ENCODE data around the gene TPRN.

The TPRN gene

DNA sequence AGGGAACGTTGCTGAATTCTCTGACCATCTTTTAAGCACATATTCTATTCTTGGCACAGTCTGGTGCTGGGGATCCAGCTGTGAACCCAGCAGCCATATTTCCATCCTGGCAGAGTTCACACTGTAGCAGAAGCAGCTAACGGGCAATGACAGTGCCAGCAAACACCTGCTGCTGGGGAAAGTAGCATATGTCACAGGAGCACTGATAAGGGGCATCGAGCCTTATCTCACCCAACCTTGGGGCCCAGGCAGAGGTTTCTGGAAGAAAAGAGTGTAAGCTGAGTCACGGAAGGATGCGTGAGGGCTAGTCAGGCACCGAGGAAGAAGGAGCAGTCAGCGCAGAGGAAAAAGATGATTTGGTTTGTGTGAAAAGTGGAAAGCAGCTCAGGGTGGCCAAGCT lies 6.1 kb upstream of the TPRN start:
- DNase-seq: no peak

- DNase-seq: peak; percentile 80
These were observed 4.9 kb upstream of the TPRN start, which contains the start of the genes NDOR1 and TMEM203 for GRCh38 chr9:137205126-137206069. TSS of gene NDOR1 (plus strand) at chr9:137205700. CDS start at chr9:137205778, 78 bp downstream. TSS of gene TMEM203 (minus strand) at chr9:137205648. CDS start at chr9:137205414, 234 bp downstream.

GRCh38 chr9:137204731-137205125 lies 4.2 kb upstream of the TPRN start:
- no peak for DNase-seq

DNA sequence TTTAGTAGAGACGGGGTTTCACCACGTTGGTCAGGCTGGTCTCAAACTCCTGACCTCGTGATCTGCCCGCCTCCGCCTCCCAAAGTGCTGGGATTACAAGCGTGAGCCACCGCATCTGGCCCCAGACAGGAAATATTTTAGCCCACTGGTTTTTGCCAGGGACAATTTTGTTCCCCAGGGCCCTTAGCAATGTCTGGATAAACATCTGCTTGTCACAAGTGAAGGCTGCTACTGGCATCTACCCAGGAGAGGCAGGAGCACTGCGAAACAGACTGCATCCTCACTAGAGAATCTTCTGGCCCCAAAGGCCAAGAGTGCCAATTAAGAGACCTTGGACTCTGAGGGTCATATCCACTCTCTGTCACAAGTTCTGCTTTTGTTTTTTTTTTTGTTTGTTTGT lies 2.4 kb upstream of the TPRN start:
- DNase-seq: no peak

- DNase-seq: no peak
These were observed 796 bp upstream of the TPRN start for GRCh38 chr9:137201205-137201868.

DNA sequence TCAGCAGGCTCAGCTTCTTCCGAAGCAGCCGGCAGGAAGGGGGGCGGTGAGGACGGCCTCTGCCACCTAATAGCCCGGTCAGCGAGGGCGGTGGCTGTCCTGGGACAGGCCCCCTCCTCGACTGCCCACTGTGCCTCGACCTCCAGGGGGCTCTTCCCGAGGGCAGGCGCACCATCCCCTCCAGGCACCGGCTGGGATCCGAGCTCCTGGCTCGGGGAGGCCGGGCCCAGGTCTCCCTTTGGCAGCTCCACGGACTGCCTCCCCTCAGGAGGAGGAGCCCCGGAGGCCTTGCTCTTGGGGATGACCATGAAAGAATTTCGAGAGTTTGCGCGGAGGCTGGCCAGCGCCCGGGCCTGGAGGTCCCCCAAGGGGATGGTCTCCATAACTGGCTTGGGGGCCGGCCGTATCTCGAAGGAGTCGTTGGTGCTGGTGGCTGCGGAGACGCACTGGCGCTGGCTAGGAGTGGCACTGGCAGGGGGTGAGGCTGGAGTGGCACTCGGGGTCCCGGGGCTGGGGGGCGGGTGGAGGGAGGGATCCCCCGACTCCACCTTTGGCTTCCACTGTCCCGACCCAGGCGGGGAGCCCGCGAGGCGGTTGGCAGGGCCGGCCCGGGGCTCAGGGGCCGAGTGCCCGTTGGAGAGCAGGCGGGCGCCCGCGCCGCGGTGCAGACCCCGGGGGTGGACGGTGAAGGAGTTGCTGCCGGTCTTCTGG lies 975 bp downstream of the TPRN start:
- DNase-seq: no peak

DNA sequence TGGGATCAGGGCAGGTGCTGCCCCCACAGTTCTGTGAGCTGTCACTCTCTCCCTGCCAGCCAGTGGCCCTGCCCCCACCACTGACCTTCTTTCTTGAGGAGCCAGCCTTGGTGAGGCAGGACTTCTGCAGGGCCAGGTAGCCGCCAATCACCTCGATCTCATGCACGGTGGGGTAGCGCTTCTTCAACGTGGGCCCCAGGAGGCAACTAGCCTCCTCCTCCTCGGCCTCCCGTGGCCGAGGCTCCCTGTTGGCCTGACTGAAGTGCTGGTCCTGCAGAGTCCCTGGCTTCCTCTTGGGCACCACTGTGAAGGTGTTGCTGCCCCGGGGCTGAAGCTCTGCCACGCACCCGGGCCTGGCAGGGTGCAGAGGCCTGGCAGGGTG lies 1.6 kb downstream of the TPRN start:
- no peak for DNase-seq

GRCh38 chr9:137198051-137198901 lies 2.3 kb downstream of the TPRN start:
- peak; percentile 67 for DNase-seq

DNA sequence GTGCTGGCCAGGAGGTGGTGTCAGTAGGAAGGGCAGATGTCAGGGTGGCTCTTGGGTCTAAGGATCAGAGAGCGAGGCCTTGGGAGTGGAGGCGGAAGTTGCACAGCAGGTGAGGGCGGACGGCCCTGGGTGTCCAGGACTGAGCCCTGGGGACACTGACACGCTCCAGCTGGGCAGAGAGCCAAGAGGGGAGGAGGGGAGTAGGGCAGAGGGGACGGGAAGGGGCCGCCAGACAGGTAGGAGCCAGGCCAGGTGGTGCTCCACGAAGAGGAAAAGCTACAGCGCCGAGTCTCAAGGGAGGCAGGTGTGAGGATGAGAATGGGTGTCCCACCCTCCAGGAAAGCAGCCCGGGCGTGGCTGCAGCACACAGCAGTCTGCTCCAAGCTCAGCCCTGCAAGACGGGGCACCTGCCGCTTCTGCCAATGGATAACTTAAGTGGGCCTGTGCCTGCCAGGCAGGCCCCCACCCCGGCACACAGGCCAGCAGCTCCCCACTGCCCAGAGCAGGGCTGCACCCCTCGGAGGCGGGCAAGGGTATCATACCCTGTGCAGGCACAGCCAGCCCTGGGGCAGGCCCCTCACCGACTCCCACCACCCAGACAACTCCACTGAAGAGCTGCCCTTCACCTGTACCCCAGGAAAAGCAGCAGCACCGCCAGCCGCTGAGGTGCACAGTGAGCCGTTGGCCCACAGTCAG lies 4.9 kb downstream of the TPRN start:
- no peak for DNase-seq

GRCh38 chr9:137194909-137195308 lies 5.6 kb downstream of the TPRN start:
- DNase-seq: no peak

GRCh38 chr9:137194388-137194787 lies 6.2 kb downstream of the TPRN start:
- DNase-seq: no peak

GRCh38 chr9:137193771-137194170 lies 6.8 kb downstream of the TPRN start:
- no peak for DNase-seq

- DNase-seq: no peak
These were observed 7.7 kb downstream of the TPRN start for GRCh38 chr9:137192859-137193258.

DNA sequence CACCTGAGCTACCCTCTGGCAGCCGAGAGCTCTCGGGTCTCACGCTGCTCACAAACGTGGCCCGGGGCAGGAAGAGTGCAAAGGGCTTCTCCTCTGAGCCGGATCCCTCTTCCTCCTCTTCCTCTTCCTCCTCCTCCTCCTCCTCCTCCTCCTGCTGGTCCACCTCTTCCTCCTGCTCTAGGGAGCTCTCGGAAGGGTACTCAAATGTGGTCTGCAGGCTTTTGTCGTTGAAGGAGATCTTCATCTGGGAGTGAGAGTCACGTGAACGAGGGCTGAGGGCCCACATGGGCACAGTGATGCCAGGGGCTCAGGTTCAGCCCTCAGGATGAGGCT lies 8.1 kb downstream of the TPRN start:
- no peak for DNase-seq

DNA sequence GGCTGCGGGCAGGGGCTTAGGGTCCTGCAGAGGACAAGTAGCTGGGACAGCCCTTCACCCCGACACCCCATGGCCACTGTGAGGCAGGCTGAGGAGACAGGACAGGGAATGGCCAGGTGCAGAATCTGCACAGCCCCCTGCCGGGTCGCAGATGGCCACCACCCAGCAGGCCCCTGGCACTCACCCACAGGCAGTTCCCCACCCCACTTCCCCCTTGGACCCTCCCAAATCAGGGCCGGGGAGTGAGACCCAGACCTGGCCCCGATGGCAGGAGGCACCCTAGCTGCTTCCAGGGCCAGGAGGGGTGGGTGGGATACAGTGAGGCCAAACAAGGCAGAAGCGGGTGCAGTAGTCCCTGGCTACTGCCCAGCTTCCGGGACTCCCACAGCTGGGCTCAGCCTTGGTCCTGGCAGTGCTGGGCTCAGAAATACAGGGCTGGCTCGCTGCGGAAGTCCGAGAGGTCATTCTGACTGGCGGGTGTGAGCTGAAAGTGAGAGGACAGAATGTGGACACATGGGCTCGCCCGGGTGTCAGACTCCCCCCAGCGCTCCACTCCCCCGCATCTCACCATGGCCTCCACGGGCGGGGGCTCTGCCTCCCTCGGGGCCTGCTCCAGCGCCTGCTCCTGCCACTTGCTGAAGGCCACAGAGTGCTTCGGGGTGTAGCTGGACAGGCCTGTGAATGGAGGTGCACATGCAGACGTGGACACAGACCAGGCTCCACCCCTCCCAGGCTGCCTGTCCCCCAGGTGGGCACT lies 8.7 kb downstream of the TPRN start:
- no peak for DNase-seq

- no peak for DNase-seq
These were observed 9.3 kb downstream of the TPRN start for GRCh38 chr9:137191245-137191644.

DNA sequence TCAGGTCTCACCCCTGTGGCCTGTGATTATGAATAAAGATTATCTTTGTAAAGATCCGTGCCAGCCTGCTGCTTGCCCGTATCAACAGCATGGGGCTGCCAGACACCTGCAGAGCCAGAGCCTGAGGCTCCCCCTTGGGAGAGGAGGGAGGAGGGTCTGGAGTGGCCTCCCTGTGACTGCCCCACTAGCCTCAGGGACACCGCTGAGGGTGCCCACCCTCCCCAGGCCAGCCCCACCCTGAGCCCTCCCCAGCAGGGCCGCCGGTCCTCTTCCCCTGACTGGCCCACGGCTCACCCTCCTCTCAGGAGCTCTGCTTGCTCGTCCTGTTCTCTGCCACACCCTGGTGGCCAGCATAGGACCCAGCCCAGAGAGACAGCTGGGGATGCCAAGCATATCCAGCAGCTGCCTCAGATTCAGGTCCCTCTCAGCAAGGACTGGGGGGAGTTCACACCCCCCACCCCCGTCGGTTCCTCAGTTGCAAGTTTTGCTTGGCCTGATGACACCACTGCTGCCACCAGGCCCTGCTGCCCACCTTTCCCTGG lies 10.2 kb downstream of the TPRN start:
- no peak for DNase-seq

DNA sequence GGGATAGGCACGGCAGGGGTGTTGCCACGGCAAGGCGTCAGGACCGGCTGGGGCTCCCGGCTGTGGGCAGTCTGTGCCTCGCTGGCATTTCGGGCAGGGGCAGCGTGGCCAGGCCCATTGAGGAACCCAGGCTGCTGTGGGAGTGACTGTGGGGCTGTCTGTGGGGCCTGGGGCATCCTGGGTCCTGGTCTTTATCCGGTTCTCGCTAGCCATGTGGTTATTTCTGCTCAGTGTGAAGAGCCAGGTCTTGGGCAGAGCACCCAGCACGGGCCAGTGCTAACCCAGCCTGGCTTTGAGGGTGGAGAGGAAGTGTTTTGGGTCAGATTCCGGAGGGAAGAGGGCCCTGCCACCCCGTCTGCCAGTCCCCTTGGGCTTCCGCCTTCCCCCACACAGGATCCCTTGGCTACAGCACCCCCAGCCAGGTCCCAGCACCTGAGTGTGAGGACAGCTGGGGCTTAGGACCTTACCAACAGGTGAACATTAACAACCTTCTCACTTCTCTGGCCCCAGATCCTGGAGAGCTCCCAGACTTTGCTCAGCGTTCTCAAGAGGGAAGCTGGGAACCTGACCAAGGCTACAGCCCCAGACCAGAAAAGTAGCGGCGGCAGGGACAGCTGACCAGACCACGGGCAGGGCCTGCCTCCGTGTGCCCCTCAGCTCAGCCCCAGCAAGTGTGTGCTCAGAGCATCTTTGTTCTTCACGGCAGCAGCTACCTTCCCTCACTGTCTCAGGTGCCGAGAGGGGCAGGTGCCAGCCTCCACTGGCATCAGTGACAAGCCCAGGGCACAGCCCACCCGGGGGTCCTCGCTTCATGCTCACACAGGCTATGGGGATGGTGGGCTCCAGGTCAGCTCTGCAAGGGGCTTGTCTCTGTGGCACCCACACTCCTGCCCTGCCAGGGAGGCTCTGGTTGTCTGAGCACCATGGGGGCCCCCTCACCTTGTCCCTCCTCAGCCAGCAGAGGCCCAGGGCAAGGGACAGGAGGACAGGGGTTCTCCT lies 10.9 kb downstream of the TPRN start:
- no peak for DNase-seq

DNA sequence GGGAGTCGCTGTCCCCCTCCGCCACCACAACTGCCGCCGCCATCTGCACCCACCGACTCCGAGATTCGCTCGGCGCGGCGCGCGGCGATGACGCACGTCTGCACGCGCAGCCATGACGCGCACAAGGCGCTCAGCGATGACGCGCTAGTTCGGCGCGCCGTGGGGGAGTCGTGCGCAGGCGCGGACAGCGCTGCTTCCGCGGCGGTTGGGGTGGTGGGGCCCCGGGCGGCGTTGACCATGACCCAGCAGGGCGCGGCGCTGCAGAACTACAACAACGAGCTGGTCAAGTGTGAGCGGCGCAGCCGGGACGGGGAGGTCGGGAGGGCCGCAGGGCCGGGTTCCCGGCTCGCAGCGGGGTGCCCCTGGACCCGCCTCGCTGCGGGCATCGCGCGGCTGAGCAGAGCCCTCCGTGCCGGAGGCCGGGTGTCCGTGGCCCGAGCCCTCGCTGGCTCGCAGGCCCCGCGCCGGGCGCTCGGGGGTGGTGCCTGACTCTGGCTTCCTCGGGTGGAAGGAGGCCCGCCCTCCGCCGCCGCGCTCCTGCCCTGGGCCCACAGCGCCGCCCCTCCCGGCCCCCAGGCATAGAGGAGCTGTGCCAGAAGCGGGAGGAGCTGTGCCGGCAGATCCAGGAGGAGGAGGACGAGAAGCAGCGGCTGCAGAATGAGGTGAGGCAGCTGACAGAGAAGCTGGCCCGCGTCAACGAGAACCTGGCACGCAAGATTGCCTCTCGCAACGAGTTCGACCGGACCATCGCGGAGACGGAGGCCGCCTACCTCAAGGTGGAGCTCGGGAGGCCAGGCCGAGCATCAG lies 11.8 kb downstream of the TPRN start, which contains the start of the genes ANAPC2 and SSNA1:
ANAPC2 (minus strand) TSS at position 71 of the 807 bp plus-strand sequence; CDS start at position 43, 28 bp downstream.
SSNA1 (plus strand) TSS at position 187 of the 807 bp plus-strand sequence; CDS start at position 238, 51 bp downstream.
- peak; percentile 91 for DNase-seq

Data from NCI-H226 (cell line).